HG02884 (cell line): ENCODE measurements around the gene MEIS1.

Experiments
- ATAC-seq: cut with Tn5 transposase; IDR thresholded peaks from one replicate; pipeline ENCODE4 v1.9.1; 2021; ENCODE audit warnings: mild to moderate bottlenecking, moderate library complexity; ENCODE audit not compliant: unreplicated experiment

MEIS1 gene

GRCh38 chr2:66578054-66578686, 143.2 kb downstream of the MEIS1 start:
- ATAC-seq = no peak

- ATAC-seq = no peak
Measured at GRCh38 chr2:66578687-66579106, 143.8 kb downstream of the MEIS1 start.

- ATAC-seq = no peak
Measured at GRCh38 chr2:66579186-66580126, 144.5 kb downstream of the MEIS1 start.

GRCh38 chr2:66580166-66581049, 145.5 kb downstream of the MEIS1 start:
- ATAC-seq = no peak

GRCh38 chr2:66581339-66582103, 146.6 kb downstream of the MEIS1 start:
- ATAC-seq = no peak

GRCh38 chr2:66582104-66582986, 147.4 kb downstream of the MEIS1 start:
- ATAC-seq = no peak

GRCh38 chr2:66582987-66583880, 148.3 kb downstream of the MEIS1 start:
- ATAC-seq = no peak

GRCh38 chr2:66583881-66584280, 149.0 kb downstream of the MEIS1 start:
- no peak for ATAC-seq

GRCh38 chr2:66585587-66585986, 150.7 kb downstream of the MEIS1 start:
- ATAC-seq = no peak

- no peak for ATAC-seq
Measured at GRCh38 chr2:66587216-66587615, 152.3 kb downstream of the MEIS1 start.

GRCh38 chr2:66594001-66594400, 159.1 kb downstream of the MEIS1 start:
- no peak for ATAC-seq

- ATAC-seq = no peak
Measured at GRCh38 chr2:66595556-66595955, 160.6 kb downstream of the MEIS1 start.

GRCh38 chr2:66596256-66596655, 161.3 kb downstream of the MEIS1 start:
- no peak for ATAC-seq

- no peak for ATAC-seq
Measured at GRCh38 chr2:66601624-66602023, 166.7 kb downstream of the MEIS1 start.

GRCh38 chr2:66602341-66602740, 167.4 kb downstream of the MEIS1 start:
- no peak for ATAC-seq

- no peak for ATAC-seq
Measured at GRCh38 chr2:66604326-66604725, 169.4 kb downstream of the MEIS1 start.

- ATAC-seq = no peak
Measured at GRCh38 chr2:66604976-66605375, 170.1 kb downstream of the MEIS1 start.

- ATAC-seq = no peak
Measured at GRCh38 chr2:66607152-66607551, 172.2 kb downstream of the MEIS1 start.
